HG03457 (cell line): ENCODE data around the gene UST.
"Not testable (repeated sequence)": the region's sequence is repeated elsewhere in the genome, so short reads cannot be mapped to it uniquely, and the experiment has no call there.

Source experiments
- ATAC-seq: cut with Tn5 transposase; IDR thresholded peaks from one replicate; pipeline ENCODE4 v1.9.1; 2021; ENCODE audit warnings: moderate number of reproducible peaks; ENCODE audit not compliant: unreplicated experiment

Gene UST

DNA sequence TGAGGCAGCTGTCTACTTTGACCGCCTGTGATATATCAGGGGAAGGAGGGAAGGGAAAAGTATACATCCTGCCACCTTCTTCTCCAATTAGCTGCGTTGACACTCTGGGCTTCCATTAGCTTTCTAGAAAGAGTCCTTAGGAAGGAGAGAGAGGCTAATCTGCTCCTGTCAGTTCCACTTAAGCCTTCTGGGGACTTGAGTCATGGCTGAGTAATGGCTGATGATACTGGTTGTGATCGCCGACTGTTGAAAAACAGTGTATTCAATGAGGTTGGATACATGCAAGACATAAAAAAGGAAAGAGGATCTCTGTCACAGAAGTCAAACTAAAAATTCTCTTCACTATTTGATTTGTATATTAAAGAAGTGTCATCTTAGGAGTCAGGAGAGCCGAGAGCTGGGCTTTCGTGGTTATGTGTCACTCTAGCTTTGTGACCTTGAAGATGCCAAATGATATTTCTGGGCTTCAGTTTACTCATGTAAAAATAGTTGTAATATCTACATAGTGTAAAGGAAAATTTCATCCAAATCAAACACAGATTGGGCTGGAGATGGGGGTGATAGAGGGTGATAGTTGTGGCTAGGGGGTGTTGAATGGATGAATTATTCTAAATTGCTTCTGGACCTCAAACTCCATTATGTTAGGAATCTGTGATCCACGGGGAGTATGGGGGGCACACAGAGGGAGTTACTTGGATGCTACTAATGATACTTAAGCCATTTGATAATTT lies 189.0 kb downstream of the UST start:
- no peak for ATAC-seq

DNA sequence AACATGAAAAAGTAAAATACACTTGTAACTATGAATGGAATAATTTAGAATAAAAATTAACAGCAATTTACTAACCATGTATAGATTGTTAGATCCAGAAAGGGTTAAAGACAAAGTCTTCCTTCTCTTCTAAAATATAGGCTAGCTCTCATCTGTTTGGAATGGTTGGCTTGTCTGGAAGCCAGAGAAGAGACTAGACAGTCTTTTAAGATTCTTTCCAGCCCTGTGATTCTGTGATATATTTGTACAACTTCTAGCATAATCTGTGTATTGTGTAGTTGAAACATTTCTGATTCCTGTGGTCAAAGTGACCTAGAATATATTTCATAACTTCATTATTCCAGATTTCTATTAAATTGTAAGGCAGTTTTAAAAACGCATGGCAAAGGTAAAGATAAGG lies 196.6 kb downstream of the UST start:
- no peak for ATAC-seq

DNA sequence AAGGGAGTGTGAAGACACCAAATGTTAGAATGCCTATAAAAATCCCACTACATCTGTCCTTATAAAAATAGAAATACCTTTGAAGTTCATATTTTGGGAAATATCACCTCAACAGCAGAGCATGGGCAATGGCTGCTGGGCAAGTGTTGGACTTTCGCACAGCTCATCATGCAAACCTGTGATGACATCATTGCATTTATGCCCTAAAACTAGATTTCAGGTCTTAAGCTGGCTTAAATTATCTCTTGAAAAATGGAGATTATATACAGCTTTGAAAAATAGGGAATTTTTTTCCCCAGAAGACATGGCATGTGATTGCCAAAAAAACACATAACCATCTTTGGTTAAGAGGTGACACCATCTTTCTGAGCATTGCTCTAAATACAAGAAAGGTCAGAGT lies 197.8 kb downstream of the UST start:
- no peak for ATAC-seq

- no peak for ATAC-seq
Observed at GRCh38 chr6:148945301-148946021, 198.6 kb downstream of the UST start.

DNA sequence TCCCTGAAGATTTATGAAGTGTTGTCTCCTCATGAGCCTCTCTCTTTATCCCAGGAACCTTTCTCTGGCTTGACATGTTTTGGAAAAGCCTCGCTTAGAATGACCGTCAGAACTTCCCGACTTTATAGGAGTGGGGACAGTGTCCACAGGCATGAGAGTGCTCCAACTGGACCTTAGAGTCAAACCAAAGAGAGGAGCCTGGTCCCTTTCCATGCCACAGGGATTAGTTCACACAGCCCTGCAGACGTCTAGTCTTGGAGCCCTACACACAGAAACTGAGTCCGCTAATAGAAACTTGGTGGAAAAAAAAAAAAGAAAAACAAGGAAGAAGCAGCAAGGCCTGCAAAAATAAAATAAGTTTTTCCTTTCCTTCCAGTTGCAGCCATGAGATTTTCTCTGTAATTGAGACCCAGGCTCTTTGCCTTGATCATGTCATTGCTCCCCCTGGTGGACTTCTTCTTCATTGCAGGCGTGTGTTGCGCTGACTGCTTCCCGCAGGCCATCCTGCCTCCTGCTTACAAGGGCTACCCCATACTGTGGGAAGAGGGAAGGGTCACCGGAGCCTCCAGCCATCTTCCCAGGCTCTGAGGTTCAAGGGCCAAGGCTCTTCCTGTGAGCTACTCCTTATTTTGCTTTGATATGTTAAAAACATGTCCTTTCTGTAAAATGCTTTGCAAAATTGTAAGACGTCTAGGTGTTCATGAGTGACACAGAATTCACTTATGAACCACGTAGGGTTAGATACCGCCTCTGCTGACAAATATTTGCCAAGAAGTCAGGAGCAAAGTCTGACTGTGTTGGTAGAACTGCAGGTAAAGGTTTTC lies 201.0 kb downstream of the UST start:
- no peak for ATAC-seq

- ATAC-seq, result no peak
Observed at GRCh38 chr6:148951662-148952061, 204.8 kb downstream of the UST start.

DNA sequence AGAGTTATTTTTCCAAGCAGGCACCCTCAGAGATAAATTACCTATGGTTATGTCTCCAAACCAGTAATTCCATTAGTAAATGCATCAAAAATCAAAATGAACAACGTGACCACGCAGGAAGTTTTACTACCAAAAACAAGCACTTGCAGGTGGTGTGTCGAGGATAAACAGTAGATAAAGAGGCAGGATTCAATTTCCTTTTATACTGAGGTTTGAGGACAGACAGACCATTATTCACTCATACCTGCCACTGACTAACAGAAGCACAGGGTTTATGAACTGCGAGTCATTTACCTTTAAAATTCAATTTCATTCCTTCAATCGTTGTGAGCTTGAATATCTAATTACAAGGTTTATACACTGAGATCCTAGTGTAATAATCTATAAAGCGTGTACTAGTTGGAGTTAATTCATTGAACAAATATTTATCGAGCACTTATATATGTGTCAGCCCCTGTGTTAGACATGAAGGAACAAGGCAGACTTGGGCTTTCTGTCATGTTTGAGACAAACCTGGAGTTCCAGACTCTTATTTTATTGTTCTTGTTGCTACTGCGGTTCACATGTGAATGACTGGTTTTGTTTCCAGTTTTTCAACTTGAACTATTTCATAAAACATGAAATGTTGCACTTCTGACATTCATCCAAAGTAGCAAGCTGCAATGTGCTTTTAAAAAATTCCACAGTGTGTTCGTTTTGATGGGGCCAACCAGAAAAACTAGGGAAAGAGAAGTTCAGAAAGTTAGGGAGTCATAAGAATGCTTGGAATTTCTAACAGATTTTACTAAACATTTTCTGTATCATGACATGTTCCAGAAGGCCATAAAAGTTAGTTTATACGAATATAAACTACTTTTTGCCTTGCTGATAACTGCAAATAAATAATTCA lies 205.6 kb downstream of the UST start:
- ATAC-seq, result no peak

DNA sequence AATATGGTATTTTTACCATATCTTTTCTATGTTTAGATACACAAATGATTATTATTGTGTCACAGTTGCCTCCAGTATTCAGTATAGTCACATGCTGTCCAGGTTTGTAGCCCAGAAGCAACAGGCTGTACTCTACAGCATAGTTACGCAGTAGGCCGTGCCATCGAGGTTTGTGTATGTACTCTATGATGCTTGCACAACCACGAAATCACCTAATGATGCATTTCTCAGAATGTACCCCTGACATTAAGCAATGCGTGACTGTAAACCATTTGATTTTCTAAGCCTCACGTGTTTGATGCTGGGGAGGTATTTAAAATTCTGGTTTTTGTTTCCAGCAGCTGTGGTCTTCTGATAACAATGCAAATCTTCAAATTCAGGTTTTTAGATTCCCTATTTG lies 207.6 kb downstream of the UST start:
- no peak for ATAC-seq

DNA sequence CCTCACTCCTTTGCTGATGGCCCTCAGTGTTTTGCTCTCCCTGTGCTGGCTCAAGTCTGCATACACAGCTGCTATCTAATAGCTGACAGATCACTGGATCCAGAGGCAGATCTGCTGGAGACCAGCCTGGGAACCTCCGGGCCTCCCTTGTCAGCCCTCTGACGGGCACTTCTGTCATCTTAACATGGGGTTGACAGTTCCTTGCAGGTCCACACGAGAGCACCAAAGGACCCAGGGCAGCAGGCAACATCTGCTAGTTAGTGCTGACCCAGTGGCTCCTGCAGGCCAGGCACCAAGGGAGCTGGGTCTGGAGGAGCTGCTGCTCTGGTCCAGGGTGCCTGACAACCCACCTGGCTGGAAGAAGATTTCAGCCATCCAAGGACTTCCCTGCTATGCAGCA lies 208.1 kb downstream of the UST start:
- ATAC-seq, result no peak

GRCh38 chr6:148955441-148955840 lies 208.6 kb downstream of the UST start:
- no peak for ATAC-seq

- not testable (repeated sequence) for ATAC-seq
Observed at GRCh38 chr6:148956163-148956562, 209.3 kb downstream of the UST start.

DNA sequence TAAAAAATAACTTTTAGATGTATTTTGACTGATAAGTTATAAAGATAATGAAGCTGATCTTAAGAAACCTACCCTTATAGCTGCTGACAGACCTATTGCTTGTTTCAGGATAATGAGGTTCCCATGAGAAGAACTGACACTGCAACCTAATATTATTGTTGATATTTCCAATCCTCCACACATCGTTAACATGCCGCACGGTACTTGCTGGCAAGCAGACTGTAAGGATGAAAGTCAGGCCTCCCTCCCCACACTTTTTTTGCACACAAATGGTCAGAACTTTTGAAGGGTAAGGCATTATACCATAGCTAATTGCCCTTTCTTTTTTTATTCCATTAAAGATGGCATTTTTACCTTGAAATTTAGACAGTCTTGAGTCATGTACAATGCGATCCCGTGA lies 210.9 kb downstream of the UST start:
- no peak for ATAC-seq

DNA sequence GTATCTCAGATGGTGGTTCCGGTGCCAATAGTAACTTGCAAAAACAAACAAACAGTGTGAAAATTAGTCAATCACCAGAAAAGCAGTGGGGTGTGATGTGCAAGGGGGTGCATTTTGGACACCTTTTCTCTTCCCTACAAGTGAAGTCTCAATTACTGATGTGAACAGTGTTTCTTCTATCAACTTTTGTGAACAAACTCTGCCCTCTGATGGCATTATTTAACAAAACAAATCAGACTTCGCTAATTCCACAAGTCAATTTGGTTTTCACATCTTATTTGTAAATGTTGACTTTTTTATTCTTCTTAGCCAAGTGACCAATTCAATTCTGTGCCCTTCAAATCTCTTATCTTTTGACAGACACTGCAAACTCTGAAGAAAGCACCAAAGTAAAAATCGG lies 212.2 kb downstream of the UST start:
- ATAC-seq, result no peak

DNA sequence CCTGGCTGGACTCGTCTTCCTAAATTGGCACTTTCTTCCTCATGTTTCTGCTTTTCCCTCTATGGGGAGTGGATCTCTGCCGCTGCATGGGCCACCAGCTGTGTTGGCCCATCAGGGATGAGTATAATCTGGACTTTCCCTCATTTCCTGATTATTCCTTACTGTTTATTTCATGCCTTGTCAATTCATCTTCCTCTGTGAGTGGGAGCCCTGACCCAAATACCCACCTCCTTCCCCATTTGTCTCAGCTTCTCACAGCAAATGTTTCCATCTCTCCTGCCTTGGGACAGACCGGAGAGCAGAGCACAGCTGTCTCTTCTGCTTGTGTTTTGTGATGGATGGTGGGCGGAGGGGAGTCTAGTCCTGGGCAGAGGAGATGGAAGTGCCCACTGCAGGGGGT lies 212.7 kb downstream of the UST start:
- ATAC-seq, result no peak

GRCh38 chr6:148962854-148963515 lies 216.2 kb downstream of the UST start:
- no peak for ATAC-seq

- ATAC-seq, result no peak
Observed at GRCh38 chr6:148963738-148964137, 216.9 kb downstream of the UST start.

GRCh38 chr6:148964467-148964866 lies 217.6 kb downstream of the UST start:
- no peak for ATAC-seq

DNA sequence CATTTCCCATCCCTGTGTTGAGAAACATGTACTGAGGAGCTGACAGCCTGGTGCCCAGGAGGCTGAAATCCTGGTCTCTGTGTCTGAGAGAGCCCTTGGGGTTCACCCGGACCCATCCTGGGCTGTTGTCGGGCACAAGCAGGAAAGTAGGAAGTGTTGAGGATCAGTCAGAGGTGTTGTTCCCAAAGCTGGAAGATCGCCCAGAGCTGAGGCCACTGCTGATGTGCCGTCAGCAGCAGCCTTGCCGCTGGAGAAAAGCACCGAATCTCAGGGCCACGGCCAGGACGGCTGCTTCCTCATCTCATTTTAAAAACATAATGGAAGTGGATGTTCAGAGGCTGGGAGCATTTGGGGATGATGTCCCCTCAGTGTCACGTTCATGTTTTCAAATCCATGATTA lies 218.5 kb downstream of the UST start:
- no peak for ATAC-seq

- no peak for ATAC-seq
Observed at GRCh38 chr6:148967011-148967520, 220.2 kb downstream of the UST start.

DNA sequence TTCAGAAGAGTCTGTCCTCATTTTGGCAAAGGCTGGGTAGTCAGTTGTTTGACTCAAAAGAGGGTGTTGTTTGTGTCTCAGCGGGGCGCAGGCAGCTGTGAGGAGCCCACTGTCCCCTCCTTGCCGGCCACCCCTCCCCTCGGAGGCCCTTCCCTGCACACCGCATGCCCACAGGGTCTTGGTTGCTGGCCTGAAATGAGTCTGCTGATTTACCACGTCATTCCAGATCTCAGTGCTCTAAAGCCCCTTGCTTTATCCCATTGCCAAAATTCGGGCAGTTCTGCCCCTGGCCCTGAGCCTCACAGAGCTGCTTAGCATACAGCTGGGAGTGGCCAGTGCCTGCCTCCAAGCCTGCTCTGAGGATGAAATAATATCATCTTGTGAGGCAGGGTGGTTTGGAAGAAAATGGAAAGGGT lies 220.7 kb downstream of the UST start:
- no peak for ATAC-seq
